Mesothelial cell of epicardium (in vitro differentiated cells): ENCODE results near the gene FPR2. TPM values are rescaled to one million over a fixed set of nuclear protein-coding genes. Genes with fewer than 3 reads are reported as not detected.

Source experiments
- DNase-seq, 2 experiments: peaks; one replicate each; pipeline ENCODE4 v3.0.0; 2021; ENCODE audit warnings: low spot score in 2 of 2; ENCODE audit not compliant: unreplicated experiment in 2 of 2
- H3K27ac Mint-ChIP-seq: 2 replicates; pipeline ENCODE4 v1.8.0; 2021; ENCODE audit warnings: mixed read lengths
- H3K27me3 Mint-ChIP-seq: 2 replicates; pipeline ENCODE4 v1.8.0; 2021; ENCODE audit warnings: low read depth, mixed read lengths
- H3K36me3 Mint-ChIP-seq: 2 replicates; pipeline ENCODE4 v1.8.0; 2021; ENCODE audit warnings: mixed read lengths
- H3K4me1 Mint-ChIP-seq: 2 replicates; pipeline ENCODE4 v1.8.0; 2021; ENCODE audit warnings: mixed read lengths
- H3K4me3 Mint-ChIP-seq: 2 replicates; pipeline ENCODE4 v1.8.0; 2021; ENCODE audit warnings: mild to moderate bottlenecking, moderate library complexity, mixed read lengths
- H3K9me3 Mint-ChIP-seq: 2 replicates; pipeline ENCODE4 v1.8.0; 2021; ENCODE audit warnings: mixed read lengths
- total RNA-seq: library from RNA; stranded (reverse); gene quantifications from 3 replicates; pipeline ENCODE4 v1.2.1, GENCODE V29; 2021
- TF ChIP-seq, protein P1 (sequence below): fragments of 200-600 bp; sonication (generic); IDR thresholded peaks from one replicate; pipeline ENCODE4 v1.5.0; 2021; ENCODE audit warnings: antibody characterized with exemption; ENCODE audit not compliant: unreplicated experiment

FPR2 gene
- total RNA-seq, 1 donor from 2014 or later = not detected

DNA sequence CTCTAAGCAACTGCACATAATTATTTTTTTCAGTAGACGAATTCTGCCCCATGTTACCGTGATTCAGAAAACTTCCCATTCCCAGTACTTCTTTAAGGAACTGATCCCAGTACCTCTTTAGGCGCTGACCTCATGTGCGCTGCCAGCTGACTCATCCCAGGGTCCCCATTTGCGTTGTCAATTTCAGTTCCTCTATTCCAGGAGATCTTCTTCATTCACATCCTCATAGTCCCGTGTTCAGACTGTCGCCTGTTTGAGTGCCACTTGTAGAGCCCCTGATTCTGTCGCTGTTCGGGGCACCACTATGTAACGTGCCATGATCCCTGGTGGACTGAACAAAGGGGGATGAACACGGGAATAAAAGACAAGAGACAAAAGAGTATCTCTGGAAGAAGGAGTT is 50.4 kb downstream of the FPR2 start:
- Mint-ChIP-seq H3K36me3 (no peaks in the 10 kb centered on the region), H3K4me1 (no peaks in the 10 kb centered on the region), H3K27me3 (no peaks in the 10 kb centered on the region), H3K27ac (no peak overlapping the region), H3K9me3 (peaks cover 61% of the 10 kb centered on the region), H3K4me3 (no peak overlapping the region)
- TF ChIP-seq, protein P1, sequence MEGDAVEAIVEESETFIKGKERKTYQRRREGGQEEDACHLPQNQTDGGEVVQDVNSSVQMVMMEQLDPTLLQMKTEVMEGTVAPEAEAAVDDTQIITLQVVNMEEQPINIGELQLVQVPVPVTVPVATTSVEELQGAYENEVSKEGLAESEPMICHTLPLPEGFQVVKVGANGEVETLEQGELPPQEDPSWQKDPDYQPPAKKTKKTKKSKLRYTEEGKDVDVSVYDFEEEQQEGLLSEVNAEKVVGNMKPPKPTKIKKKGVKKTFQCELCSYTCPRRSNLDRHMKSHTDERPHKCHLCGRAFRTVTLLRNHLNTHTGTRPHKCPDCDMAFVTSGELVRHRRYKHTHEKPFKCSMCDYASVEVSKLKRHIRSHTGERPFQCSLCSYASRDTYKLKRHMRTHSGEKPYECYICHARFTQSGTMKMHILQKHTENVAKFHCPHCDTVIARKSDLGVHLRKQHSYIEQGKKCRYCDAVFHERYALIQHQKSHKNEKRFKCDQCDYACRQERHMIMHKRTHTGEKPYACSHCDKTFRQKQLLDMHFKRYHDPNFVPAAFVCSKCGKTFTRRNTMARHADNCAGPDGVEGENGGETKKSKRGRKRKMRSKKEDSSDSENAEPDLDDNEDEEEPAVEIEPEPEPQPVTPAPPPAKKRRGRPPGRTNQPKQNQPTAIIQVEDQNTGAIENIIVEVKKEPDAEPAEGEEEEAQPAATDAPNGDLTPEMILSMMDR = no peak
- DNase-seq = no peak

GRCh38 chr19:51815043-51815442 is 54.1 kb downstream of the FPR2 start:
- Mint-ChIP-seq H3K4me3 (no peak overlapping the region), H3K27ac (no peak overlapping the region), H3K9me3 (peaks cover 60% of the 10 kb centered on the region), H3K27me3 (no peaks in the 10 kb centered on the region), H3K36me3 (no peaks in the 10 kb centered on the region), H3K4me1 (no peaks in the 10 kb centered on the region)
- no peak for DNase-seq
- TF ChIP-seq, protein P1 = no peak

GRCh38 chr19:51816711-51817110 is 55.7 kb downstream of the FPR2 start:
- Mint-ChIP-seq H3K9me3 (peaks cover 63% of the 10 kb centered on the region), H3K4me3 (no peak overlapping the region), H3K36me3 (no peaks in the 10 kb centered on the region), H3K27me3 (no peaks in the 10 kb centered on the region), H3K4me1 (no peaks in the 10 kb centered on the region), H3K27ac (no peak overlapping the region)
- no peak for DNase-seq
- TF ChIP-seq, protein P1 = no peak

GRCh38 chr19:51820011-51820410 is 59.0 kb downstream of the FPR2 start:
- Mint-ChIP-seq H3K9me3 (peaks cover 80% of the 10 kb centered on the region), H3K4me3 (no peak overlapping the region), H3K27ac (no peak overlapping the region), H3K27me3 (no peaks in the 10 kb centered on the region), H3K4me1 (no peaks in the 10 kb centered on the region), H3K36me3 (no peaks in the 10 kb centered on the region)
- no peak for DNase-seq
- TF ChIP-seq, protein P1 = no peak

Other genes starting within 250 kb of the FPR2 start
- gene SIGLEC6, start 229.5 kb upstream of the FPR2 start, total RNA-seq = not detected in 3 replicates
- gene ZNF175, start 189.9 kb upstream of the FPR2 start, total RNA-seq = 12.2 to 15.2 TPM (median 13.5 TPM) in 3 replicates
- gene SIGLEC5, start 130.8 kb upstream of the FPR2 start, total RNA-seq = not detected in 3 replicates
- not detected in 3 replicates for gene SIGLEC14, start 114.4 kb upstream of the FPR2 start, total RNA-seq
- gene SPACA6, start 67.8 kb upstream of the FPR2 start, total RNA-seq = 83.1 to 88.1 TPM (median 87.6 TPM) in 3 replicates
- 0.32 to 0.58 TPM (median 0.44 TPM) in 3 replicates for gene HAS1, start 37.2 kb upstream of the FPR2 start, total RNA-seq
- gene FPR1, start 9.3 kb upstream of the FPR2 start, total RNA-seq = not detected in 3 replicates
- gene FPR3, start 34.0 kb downstream of the FPR2 start, total RNA-seq = not detected in 3 replicates
- gene ZNF577, start 126.8 kb downstream of the FPR2 start, total RNA-seq = 23.0 to 27.4 TPM (median 23.1 TPM) in 3 replicates
- gene ZNF649, start 143.8 kb downstream of the FPR2 start, total RNA-seq = 28.4 to 31.8 TPM (median 30.7 TPM) in 3 replicates
- 5.7 to 9.2 TPM (median 8.3 TPM) in 3 replicates for gene ZNF613, start 166.3 kb downstream of the FPR2 start, total RNA-seq
- gene ZNF350, start 225.7 kb downstream of the FPR2 start, total RNA-seq = 14.8 to 16.9 TPM (median 15.3 TPM) in 3 replicates
- 14.3 to 17.0 TPM (median 14.6 TPM) in 3 replicates for gene ZNF615, start 247.0 kb downstream of the FPR2 start, total RNA-seq